Neuronal stem cell (in vitro differentiated cells): ENCODE results near the gene STAT2.
A peak's percentile ranks its signal among the peaks of the same experiment; 100 is the strongest.

Source experiments
- DNase-seq: peaks from one replicate; pipeline ENCODE4 v3.0.0-alpha.2; 2013; ENCODE audit warnings: low spot score
- H2AFZ ChIP-seq: one replicate; pipeline ENCODE4 v1.6.1; 2013; ENCODE audit warnings: mild to moderate bottlenecking, low read length, inconsistent platforms
- H2AK5ac ChIP-seq: 2 replicates; pipeline ENCODE4 v1.6.1; 2013; ENCODE audit warnings: low read depth, mild to moderate bottlenecking, inconsistent platforms, low read length, moderate library complexity, mixed read lengths
- H2BK120ac ChIP-seq: 2 replicates; pipeline ENCODE4 v1.6.1; 2013; ENCODE audit warnings: low read depth, mild to moderate bottlenecking, inconsistent platforms, low read length, moderate library complexity, mixed read lengths
- H2BK12ac ChIP-seq: one replicate; pipeline ENCODE4 v1.6.1; 2013; ENCODE audit warnings: low read length, inconsistent platforms
- H2BK15ac ChIP-seq: 2 replicates; pipeline ENCODE4 v1.6.1; 2013; ENCODE audit warnings: mild to moderate bottlenecking, low read length, inconsistent platforms, mixed read lengths
- H2BK5ac ChIP-seq: one replicate; pipeline ENCODE4 v1.6.1; 2013; ENCODE audit warnings: inconsistent platforms, mild to moderate bottlenecking, low read length, moderate library complexity
- H3K14ac ChIP-seq: one replicate; pipeline ENCODE4 v1.6.1; 2013; ENCODE audit warnings: low read length, inconsistent platforms
- H3K18ac ChIP-seq: 2 replicates; pipeline ENCODE4 v1.6.1; 2013; ENCODE audit warnings: low read length, inconsistent platforms
- H3K23ac ChIP-seq: 2 replicates; pipeline ENCODE4 v1.6.1; 2013; ENCODE audit warnings: low read depth, mild to moderate bottlenecking, mixed read lengths, low read length, inconsistent platforms; ENCODE audit not compliant: poor library complexity
- H3K27ac ChIP-seq: replicated peaks from 3 replicates; pipeline ENCODE4 v1.5.1; 2013; ENCODE audit warnings: low read length, inconsistent platforms
- H3K27me3 ChIP-seq, 3 experiments: 2 replicates each; pipeline ENCODE4 v1.6.1; 2013; ENCODE audit warnings: low read length in 3 of 3, mild to moderate bottlenecking in 2 of 3, inconsistent platforms in 1 of 3, low read depth in 1 of 3, mixed read lengths in 1 of 3, moderate library complexity in 1 of 3; ENCODE audit not compliant: control insufficient read depth in 3 of 3, insufficient read depth in 3 of 3
- H3K36me3 ChIP-seq, 2 donors: replicated peaks in 1 of 2; 2 replicates each; pipeline ENCODE4 v1.6.1; 2013; ENCODE audit warnings: low read length in 2 of 2; ENCODE audit not compliant: control insufficient read depth in 2 of 2, insufficient read depth in 2 of 2
- H3K4ac ChIP-seq: 2 replicates; pipeline ENCODE4 v1.6.1; 2013; ENCODE audit warnings: inconsistent platforms, mild to moderate bottlenecking, low read length, moderate library complexity
- H3K4me1 ChIP-seq, 2 donors: 1 replicate in 1 of 2; 2 replicates in 1 of 2; pipeline ENCODE4 v1.6.1; 2013; ENCODE audit warnings: low read length in 2 of 2, low read depth in 1 of 2; ENCODE audit not compliant: control insufficient read depth in 2 of 2, insufficient read depth in 1 of 2
- H3K4me2 ChIP-seq: one replicate; pipeline ENCODE4 v1.6.1; 2013; ENCODE audit warnings: mild to moderate bottlenecking, low read length, inconsistent platforms; ENCODE audit not compliant: insufficient read depth, poor library complexity, severe bottlenecking
- H3K4me3 ChIP-seq, 2 donors: 2 replicates each; pipeline ENCODE4 v1.5.1; 2013; ENCODE audit warnings: low read length in 2 of 2, mild to moderate bottlenecking in 2 of 2, inconsistent platforms in 1 of 2, moderate library complexity in 1 of 2
- H3K79me1 ChIP-seq: one replicate; pipeline ENCODE4 v1.6.1; 2013; ENCODE audit warnings: low read depth, mild to moderate bottlenecking, inconsistent platforms, low read length, moderate library complexity
- H3K9ac ChIP-seq: one replicate; pipeline ENCODE4 v1.6.1; 2013; ENCODE audit warnings: mild to moderate bottlenecking, low read depth, low read length, inconsistent platforms; ENCODE audit not compliant: poor library complexity
- H3K9me3 ChIP-seq, 2 donors: replicated peaks in 1 of 2; 2 replicates each; pipeline versions ENCODE3 to v1.6.1; 2013; ENCODE audit warnings: low read length in 2 of 2, mild to moderate bottlenecking in 2 of 2, inconsistent platforms in 1 of 2, low read depth in 1 of 2, mixed read lengths in 1 of 2, moderate library complexity in 1 of 2; ENCODE audit not compliant: control insufficient read depth in 2 of 2, insufficient read depth in 1 of 2
- H4K8ac ChIP-seq: one replicate; pipeline ENCODE4 v1.6.1; 2013; ENCODE audit warnings: low read depth, mild to moderate bottlenecking, inconsistent platforms, low read length, moderate library complexity
- H4K91ac ChIP-seq: one replicate; pipeline ENCODE4 v1.6.1; 2013; ENCODE audit warnings: low read length, low read depth, mild to moderate bottlenecking, inconsistent platforms; ENCODE audit not compliant: poor library complexity
- WGBS, 2 donors: extraction: QIAGEN DNeasy Blood & Tissue Kit; methylation state at CpG; one replicate each; pipeline ENCODE4 v1.1.7; 2013; ENCODE audit warnings: missing lambda C conversion rate in 2 of 2, mixed read lengths in 1 of 2; ENCODE audit not compliant: insufficient read length in 2 of 2, insufficient replicate concordance in 1 of 2; ENCODE audit errors: extremely low coverage in 2 of 2; 5-methylcytosine and 5-hydroxymethylcytosine counted together

STAT2 gene

DNA sequence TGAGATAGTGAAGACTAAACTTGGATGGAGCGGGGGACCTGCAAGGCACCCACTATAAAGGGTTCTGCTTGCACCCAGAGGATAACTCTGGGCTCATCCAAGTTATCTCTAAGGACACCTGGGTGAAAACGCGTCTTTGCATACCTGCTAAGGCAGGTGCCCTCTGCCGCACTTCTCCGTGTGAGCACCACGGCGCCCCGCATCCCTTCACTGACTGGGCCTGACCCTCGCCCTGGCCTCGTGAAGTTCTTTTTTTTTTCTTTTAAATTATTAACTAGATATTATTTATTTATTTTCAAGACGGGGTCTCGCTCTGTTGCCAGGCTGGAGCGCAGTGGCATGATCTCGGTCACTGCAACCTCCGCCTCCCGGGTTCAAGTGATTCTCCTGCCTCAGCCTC, 22.7 kb upstream of the STAT2 start:
- Histone ChIP-seq H2BK5ac (no peak overlapping the region), H3K18ac (no peak overlapping the region), H2BK15ac (no peak overlapping the region), H3K36me3 (no peaks in the 10 kb centered on the region), H3K9ac (no peak overlapping the region), H2AK5ac (no peak overlapping the region), H3K4me3 (no peak overlapping the region), H3K9me3 (no peaks in the 10 kb centered on the region), H4K8ac (no peak overlapping the region), H3K14ac (no peak overlapping the region), H3K4me1 (peaks cover 2 to 5% of the 10 kb centered on the region in 2 donors), H3K23ac (no peak overlapping the region), H2BK12ac (no peak overlapping the region), H3K27me3 (peaks cover 0 to 4% (median 0%) of the 10 kb centered on the region in 3 experiments), H3K4me2 (no peak overlapping the region), H3K27ac (no peak overlapping the region), H3K4ac (no peak overlapping the region), H4K91ac (no peak overlapping the region), H2BK120ac (no peak overlapping the region), H3K79me1 (no peaks in the 10 kb centered on the region), H2AFZ (no peak overlapping the region)
- WGBS, 2 donors, result no CpG with 5 or more reads among the region's 16 CpGs
- DNase-seq, result no peak

DNA sequence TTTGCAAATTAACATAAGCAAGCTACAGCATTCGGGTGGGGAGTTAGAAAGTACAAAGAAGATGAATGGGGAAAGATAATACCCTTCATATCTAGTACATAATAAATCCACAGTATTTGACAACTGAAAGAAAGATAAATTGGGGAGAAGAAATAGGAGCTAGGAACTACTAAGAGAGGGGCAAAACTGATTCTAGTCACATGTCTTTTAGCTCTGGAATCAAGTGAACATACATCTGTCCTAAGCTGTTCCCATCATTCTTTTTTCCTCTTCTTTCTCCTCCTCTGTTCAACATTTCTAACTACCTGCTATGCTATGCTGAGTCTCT, 18.0 kb upstream of the STAT2 start:
- H3K27ac ChIP-seq, result no peak overlapping the region
- peak overlapping the region; percentile 57 for H2AFZ ChIP-seq
- H2BK15ac ChIP-seq, result no peak overlapping the region
- no peak overlapping the region for H3K18ac ChIP-seq
- H4K8ac ChIP-seq, result no peak overlapping the region
- no peak overlapping the region for H2BK120ac ChIP-seq
- peaks cover 0 to 5% of the 10 kb centered on the region in 2 donors for H3K9me3 ChIP-seq
- no peak overlapping the region for H3K9ac ChIP-seq
- peaks cover 0 to 9% of the 10 kb centered on the region in 2 donors for H3K4me1 ChIP-seq
- no peak overlapping the region for H2BK12ac ChIP-seq
- H2AK5ac ChIP-seq, result no peak overlapping the region
- H3K79me1 ChIP-seq, result no peaks in the 10 kb centered on the region
- no CpG with 5 or more reads among the region's 1 CpG for WGBS, 2 donors
- no peak for DNase-seq
- H3K14ac ChIP-seq, result no peak overlapping the region
- H3K4me3 ChIP-seq, result no peak overlapping the region
- H4K91ac ChIP-seq, result no peak overlapping the region
- no peak overlapping the region for H2BK5ac ChIP-seq
- H3K23ac ChIP-seq, result no peak overlapping the region
- H3K27me3 ChIP-seq, result peaks cover 0 to 4% (median 0%) of the 10 kb centered on the region in 3 experiments
- H3K4ac ChIP-seq, result no peak overlapping the region
- H3K4me2 ChIP-seq, result no peak overlapping the region
- no peaks in the 10 kb centered on the region for H3K36me3 ChIP-seq

GRCh38 chr12:56377310-56377988, 17.5 kb upstream of the STAT2 start:
- no peaks in the 10 kb centered on the region for H3K79me1 ChIP-seq
- H2BK12ac ChIP-seq, result no peak overlapping the region
- no CpG with 5 or more reads among the region's 4 CpGs for WGBS, 2 donors
- H2AFZ ChIP-seq, result peak overlapping the region; percentile 57
- no peak overlapping the region for H4K91ac ChIP-seq
- no peak overlapping the region for H4K8ac ChIP-seq
- H3K9ac ChIP-seq, result no peak overlapping the region
- H3K9me3 ChIP-seq, result peaks cover 0 to 5% of the 10 kb centered on the region in 2 donors
- no peak overlapping the region for H3K4me3 ChIP-seq
- H3K36me3 ChIP-seq, result no peaks in the 10 kb centered on the region
- H2BK15ac ChIP-seq, result no peak overlapping the region
- H3K18ac ChIP-seq, result no peak overlapping the region
- no peak for DNase-seq
- no peak overlapping the region for H2BK5ac ChIP-seq
- no peak overlapping the region for H3K27ac ChIP-seq
- peaks cover 0 to 4% (median 0%) of the 10 kb centered on the region in 3 experiments for H3K27me3 ChIP-seq
- no peak overlapping the region for H3K4me2 ChIP-seq
- no peak overlapping the region for H3K23ac ChIP-seq
- H2AK5ac ChIP-seq, result no peak overlapping the region
- H2BK120ac ChIP-seq, result no peak overlapping the region
- H3K4ac ChIP-seq, result no peak overlapping the region
- no peak overlapping the region for H3K14ac ChIP-seq
- peaks cover 0 to 9% of the 10 kb centered on the region in 2 donors for H3K4me1 ChIP-seq

- Histone ChIP-seq H3K14ac (no peak overlapping the region), H2AK5ac (no peak overlapping the region), H2BK5ac (no peak overlapping the region), H3K18ac (no peak overlapping the region), H3K9me3 (peaks cover 0 to 5% of the 10 kb centered on the region in 2 donors), H4K8ac (no peak overlapping the region), H3K36me3 (no peaks in the 10 kb centered on the region), H2BK12ac (no peak overlapping the region), H2BK15ac (no peak overlapping the region), H3K27me3 (peaks cover 0 to 4% (median 0%) of the 10 kb centered on the region in 3 experiments), H2AFZ (peak overlapping the region; percentile 22), H2BK120ac (no peak overlapping the region), H4K91ac (no peak overlapping the region), H3K4me3 (no peak overlapping the region), H3K79me1 (no peaks in the 10 kb centered on the region), H3K27ac (no peak overlapping the region), H3K4ac (no peak overlapping the region), H3K4me2 (no peak overlapping the region), H3K23ac (no peak overlapping the region), H3K4me1 (peaks cover 0 to 9% of the 10 kb centered on the region in 2 donors), H3K9ac (no peak overlapping the region)
- no peak for DNase-seq
- no CpG with 5 or more reads among the region's 11 CpGs for WGBS, 2 donors
Observed at GRCh38 chr12:56375598-56376434, 15.9 kb upstream of the STAT2 start.
